RWPE2 (cell line): ENCODE data around the gene LRP1B.

Experiments used
- ATAC-seq: fragments of 200-7000 bp; cut with Tn5 transposase; 3 replicates; pipeline ENCODE4 v1.9.1; 2021; ENCODE audit warnings: low read depth
- DNase-seq: peaks from one replicate; pipeline ENCODE4 v3.0.0-alpha.2; 2020; ENCODE audit warnings: low spot score
- H3K27ac ChIP-seq: fragments of 450-650 bp; 2 replicates; pipeline ENCODE4 v1.5.1; 2017; ENCODE audit warnings: mild to moderate bottlenecking; ENCODE audit not compliant: poor library complexity, severe bottlenecking
- H3K27me3 ChIP-seq: fragments of 250-450 bp; sonication (Bioruptor Pico); 2 replicates; pipeline ENCODE4 v1.5.1; 2021; ENCODE audit warnings: mild to moderate bottlenecking, moderate library complexity; ENCODE audit not compliant: insufficient read depth, poor library complexity, severe bottlenecking
- H3K36me3 ChIP-seq: fragments of 250-450 bp; sonication (Bioruptor Pico); 2 replicates; pipeline ENCODE4 v1.5.1; 2020; ENCODE audit warnings: low read depth, mild to moderate bottlenecking, moderate library complexity
- H3K4me1 ChIP-seq: fragments of 250-450 bp; sonication (Bioruptor Pico); 2 replicates; pipeline ENCODE4 v1.5.1; 2021; ENCODE audit warnings: mild to moderate bottlenecking, moderate library complexity; ENCODE audit not compliant: insufficient read depth, poor library complexity, severe bottlenecking
- H3K4me3 ChIP-seq: fragments of 250-450 bp; sonication (Bioruptor Pico); 2 replicates; pipeline ENCODE4 v1.5.1; 2021; ENCODE audit warnings: mild to moderate bottlenecking, moderate library complexity; ENCODE audit not compliant: severe bottlenecking
- H3K9me3 ChIP-seq: fragments of 250-450 bp; sonication (Bioruptor Pico); 2 replicates; pipeline ENCODE4 v1.5.1; 2021; ENCODE audit warnings: mild to moderate bottlenecking, moderate library complexity; ENCODE audit not compliant: severe bottlenecking
- TF ChIP-seq, protein P1 (sequence below): fragments of 450-650 bp; IDR thresholded peaks from one replicate; pipeline ENCODE4 v1.5.1; 2017; ENCODE audit warnings: mild to moderate bottlenecking, moderate library complexity; ENCODE audit not compliant: poor library complexity, severe bottlenecking

The LRP1B gene

DNA sequence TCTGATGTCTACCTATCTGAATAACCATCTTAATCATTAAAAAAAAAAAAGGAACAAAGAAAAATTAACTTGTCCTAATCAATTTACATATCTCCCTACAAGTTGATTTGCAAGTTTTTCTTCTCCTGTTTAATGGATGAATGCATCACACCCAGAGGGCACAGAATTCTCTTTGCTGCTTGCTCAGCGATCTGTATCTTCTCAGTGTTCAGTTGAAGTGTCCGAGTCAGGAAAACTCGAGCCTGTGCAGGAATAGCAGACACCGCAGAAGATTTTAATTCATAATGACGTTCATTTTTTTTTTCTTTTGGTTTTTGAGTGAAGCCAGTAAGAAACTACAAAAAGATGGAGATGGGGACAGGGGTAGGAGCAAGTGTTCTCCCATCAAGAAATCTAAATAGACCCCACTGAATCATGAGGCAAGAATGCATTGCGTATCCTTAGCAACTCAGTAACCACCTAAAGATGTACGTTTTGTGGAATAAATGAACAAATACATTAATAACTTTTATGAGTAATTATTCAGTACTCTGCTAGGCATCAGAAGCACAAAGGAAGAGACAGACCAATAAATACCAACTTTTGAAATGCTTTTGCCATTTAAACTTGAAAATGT is 675.5 kb downstream of the LRP1B start:
- H3K27me3 ChIP-seq, result no peaks in the 10 kb centered on the region
- H3K9me3 ChIP-seq, result no peaks in the 10 kb centered on the region
- TF ChIP-seq, protein P1, sequence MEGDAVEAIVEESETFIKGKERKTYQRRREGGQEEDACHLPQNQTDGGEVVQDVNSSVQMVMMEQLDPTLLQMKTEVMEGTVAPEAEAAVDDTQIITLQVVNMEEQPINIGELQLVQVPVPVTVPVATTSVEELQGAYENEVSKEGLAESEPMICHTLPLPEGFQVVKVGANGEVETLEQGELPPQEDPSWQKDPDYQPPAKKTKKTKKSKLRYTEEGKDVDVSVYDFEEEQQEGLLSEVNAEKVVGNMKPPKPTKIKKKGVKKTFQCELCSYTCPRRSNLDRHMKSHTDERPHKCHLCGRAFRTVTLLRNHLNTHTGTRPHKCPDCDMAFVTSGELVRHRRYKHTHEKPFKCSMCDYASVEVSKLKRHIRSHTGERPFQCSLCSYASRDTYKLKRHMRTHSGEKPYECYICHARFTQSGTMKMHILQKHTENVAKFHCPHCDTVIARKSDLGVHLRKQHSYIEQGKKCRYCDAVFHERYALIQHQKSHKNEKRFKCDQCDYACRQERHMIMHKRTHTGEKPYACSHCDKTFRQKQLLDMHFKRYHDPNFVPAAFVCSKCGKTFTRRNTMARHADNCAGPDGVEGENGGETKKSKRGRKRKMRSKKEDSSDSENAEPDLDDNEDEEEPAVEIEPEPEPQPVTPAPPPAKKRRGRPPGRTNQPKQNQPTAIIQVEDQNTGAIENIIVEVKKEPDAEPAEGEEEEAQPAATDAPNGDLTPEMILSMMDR, result no peak
- no peaks in the 10 kb centered on the region for H3K36me3 ChIP-seq
- ATAC-seq (no peak), DNase-seq (no peak)
- no peak overlapping the region for H3K4me3 ChIP-seq
- H3K27ac ChIP-seq, result no peak overlapping the region
- no peaks in the 10 kb centered on the region for H3K4me1 ChIP-seq

DNA sequence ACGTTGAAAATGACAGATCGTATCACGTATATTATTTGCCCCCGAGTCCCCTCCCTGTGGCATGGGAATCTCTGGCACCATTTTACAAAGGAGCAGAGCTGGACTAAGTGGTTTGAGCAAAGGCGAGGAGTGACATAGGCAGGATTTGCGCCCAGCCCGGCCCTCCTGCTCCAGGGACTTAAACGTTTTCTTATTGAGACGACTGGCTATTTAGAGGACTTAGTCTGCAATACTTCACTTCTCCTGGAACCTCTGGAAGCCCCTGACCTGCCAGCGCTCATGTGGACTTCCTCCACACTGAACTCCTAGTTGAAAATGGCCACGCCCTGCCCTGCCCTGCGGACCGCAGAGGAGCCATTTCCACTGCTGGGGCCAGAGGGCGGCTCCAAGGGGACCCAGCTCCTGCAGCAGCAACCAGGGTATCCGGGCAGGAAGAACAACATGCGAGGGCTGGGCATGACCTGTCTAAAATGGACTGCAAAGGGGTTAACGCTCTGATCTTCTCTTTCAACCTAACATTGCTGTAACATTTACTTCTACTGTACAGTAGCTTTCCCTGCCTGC is 690.7 kb downstream of the LRP1B start:
- no peak for DNase-seq
- no peak overlapping the region for H3K4me3 ChIP-seq
- TF ChIP-seq, protein P1, result no peak
- no peak overlapping the region for H3K27ac ChIP-seq
- no peaks in the 10 kb centered on the region for H3K36me3 ChIP-seq
- no peaks in the 10 kb centered on the region for H3K4me1 ChIP-seq
- H3K27me3 ChIP-seq, result no peaks in the 10 kb centered on the region
- ATAC-seq, result no peak
- no peaks in the 10 kb centered on the region for H3K9me3 ChIP-seq

DNA sequence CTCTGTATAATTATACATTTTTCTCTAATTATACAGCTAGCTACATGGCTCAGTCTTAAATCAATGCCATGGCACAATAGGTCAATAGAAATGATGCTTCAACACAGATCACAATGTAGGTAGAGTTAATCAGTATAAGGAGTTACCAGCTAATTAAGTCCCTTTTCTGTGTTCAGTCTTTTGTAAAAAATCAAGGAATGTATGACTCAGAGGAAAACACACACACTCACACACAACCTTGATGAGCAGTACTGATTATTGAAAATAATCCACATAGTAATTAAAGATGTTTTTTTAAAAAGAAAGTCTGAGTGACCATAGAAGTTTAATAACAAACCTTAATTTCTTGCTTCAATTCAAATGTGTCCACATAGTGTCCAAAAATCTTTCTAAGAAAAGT is 691.3 kb downstream of the LRP1B start:
- ATAC-seq (no peak), DNase-seq (no peak)
- no peak overlapping the region for H3K27ac ChIP-seq
- no peaks in the 10 kb centered on the region for H3K9me3 ChIP-seq
- no peaks in the 10 kb centered on the region for H3K4me1 ChIP-seq
- no peaks in the 10 kb centered on the region for H3K36me3 ChIP-seq
- TF ChIP-seq, protein P1, result no peak
- no peaks in the 10 kb centered on the region for H3K27me3 ChIP-seq
- H3K4me3 ChIP-seq, result no peak overlapping the region

DNA sequence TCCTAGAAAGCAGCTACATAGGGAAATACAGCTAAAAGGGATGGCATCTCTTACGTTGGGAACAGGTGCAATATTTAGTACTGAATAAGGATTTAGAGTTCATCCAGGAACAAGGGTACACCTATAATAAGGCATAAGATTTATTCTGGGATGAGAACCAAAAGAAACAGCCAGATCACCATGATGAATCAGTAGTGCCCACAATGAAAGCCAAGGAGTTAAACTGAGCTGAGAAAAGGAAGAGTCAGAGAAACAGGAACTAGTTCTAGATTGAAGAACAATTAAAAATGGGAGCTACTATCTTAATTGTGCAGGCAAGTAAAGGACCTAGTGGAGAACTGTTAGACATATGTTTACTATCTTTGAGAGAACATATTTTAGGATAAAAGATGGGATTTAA is 692.3 kb downstream of the LRP1B start:
- ATAC-seq, result no peak
- TF ChIP-seq, protein P1, result no peak

DNA sequence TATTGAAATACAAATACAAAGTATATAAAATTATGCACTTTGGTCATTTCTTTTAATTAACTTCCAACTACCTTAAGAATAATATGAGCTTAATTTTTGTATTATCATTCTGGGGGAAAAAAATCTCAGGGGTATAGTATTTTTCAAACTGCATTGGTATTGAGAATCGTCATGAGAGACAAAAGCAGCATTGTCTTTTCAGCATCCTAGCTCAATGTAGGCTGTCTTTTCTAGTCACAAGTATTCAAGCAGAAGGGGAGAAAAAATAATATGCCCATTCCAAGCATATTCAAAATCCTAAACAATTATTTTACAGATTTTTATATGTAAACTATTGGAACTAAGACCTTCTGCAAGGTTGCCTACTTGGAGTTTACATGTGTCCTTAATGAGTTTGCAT is 693.3 kb downstream of the LRP1B start:
- Histone ChIP-seq H3K9me3 (no peaks in the 10 kb centered on the region), H3K36me3 (no peaks in the 10 kb centered on the region), H3K4me3 (no peak overlapping the region), H3K27ac (no peak overlapping the region), H3K4me1 (no peaks in the 10 kb centered on the region), H3K27me3 (no peaks in the 10 kb centered on the region)
- no peak for ATAC-seq
- no peak for DNase-seq
- TF ChIP-seq, protein P1, result no peak

More for the DNA sequence above, 692.3 kb downstream of the LRP1B start:
- no peaks in the 10 kb centered on the region for H3K27me3 ChIP-seq
- no peak overlapping the region for H3K4me3 ChIP-seq
- DNase-seq, result no peak
- no peak overlapping the region for H3K27ac ChIP-seq
- H3K9me3 ChIP-seq, result no peaks in the 10 kb centered on the region
- H3K4me1 ChIP-seq, result no peaks in the 10 kb centered on the region
- no peaks in the 10 kb centered on the region for H3K36me3 ChIP-seq
